ENCODE measurements around the gene SNTA1. TPM values are rescaled to one million over a fixed set of nuclear protein-coding genes. Genes with fewer than 3 reads are reported as not detected.
"Not testable (repeated sequence)": the region's sequence is repeated elsewhere in the genome, so short reads cannot be mapped to it uniquely, and the experiment has no call there.

The SNTA1 gene
- polyA plus RNA-seq, 3 donors: 8.7 to 12.2 (median 12.0) TPM

DNA sequence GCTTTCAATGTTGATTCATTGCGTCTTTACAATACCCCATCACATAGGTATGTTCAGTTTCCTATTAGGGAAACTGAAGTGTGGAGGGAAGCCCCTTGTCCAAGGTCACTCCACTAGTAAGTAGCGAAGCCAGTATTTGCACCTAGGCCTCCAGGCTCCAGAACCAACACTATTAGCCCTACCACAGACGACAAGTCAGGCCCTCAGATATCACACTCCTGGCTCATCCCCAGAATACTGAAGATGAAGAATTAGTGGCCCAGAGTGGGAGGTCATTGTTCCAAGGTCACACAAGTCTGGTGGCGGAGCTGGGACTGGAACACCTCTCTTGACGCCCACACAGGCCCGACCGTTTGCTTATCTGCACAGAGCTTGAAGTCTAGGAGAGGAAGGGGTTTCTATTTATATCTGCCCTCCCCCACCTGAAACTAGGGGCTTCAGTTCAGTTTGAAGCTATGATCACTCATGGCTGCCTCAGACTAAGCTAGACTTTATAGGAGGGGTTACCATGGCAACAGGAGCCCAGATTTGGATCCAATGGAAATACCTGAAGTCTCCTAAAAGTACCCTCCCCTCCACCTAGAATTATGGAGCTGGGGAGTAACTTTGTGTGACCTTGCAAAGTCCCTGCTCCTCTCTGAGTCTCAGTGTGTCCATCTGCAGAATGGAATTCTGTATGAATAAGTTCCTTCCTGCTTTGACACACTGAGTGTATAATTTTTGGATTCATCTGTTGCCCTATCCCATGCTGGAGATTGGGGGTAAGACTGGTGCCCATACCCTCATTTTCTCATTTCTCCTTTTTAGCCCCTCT is 2.2 kb downstream of the SNTA1 start:
- no peak for DNase-seq (ENCODE audit: extremely low read depth in 1 of 11, low read depth in 9 of 11, low spot score in 4 of 11)

DNA sequence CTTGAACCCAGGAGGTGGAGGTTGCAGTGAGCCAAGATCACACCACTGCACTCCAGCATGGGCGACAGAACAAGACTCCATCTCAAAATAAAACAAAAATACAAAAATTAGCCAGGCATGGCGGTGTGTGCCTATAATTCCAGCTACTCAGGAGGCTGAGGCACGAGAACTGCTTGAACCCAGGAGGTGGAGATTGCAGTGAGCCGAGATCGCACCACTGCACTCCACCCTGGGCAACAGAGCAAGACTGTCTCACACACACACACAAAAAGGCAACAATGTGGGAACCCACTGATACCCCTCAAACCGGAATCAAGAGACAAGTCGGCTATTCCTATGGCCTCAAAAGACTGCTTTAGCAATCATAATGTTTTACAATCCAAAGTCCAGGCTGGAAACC is 3.0 kb downstream of the SNTA1 start:
- DNase-seq (ENCODE audit: extremely low read depth in 1 of 11, low read depth in 9 of 11, low spot score in 4 of 11): not testable (repeated sequence)

DNA sequence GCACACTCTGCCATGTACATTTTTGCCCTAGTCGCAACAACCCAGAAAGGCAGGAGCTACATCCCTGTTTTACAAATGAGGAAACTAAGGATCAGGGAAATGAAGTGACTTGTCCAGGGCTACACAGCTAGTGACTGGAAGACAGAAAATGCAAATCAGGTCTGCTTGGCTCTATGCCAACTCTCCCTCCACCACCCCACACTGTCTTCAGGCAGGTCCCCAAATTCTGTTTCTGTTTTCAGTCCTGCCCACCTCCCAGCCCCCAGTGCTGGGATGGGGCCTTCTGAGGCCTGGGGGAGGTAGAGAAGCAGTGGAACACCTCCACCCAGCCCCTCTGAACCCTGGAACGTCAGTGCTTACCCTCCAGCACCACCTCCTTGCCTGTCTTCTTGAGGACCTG is 5.1 kb downstream of the SNTA1 start:
- no peak for DNase-seq (ENCODE audit: extremely low read depth in 1 of 11, low read depth in 9 of 11, low spot score in 4 of 11)

DNA sequence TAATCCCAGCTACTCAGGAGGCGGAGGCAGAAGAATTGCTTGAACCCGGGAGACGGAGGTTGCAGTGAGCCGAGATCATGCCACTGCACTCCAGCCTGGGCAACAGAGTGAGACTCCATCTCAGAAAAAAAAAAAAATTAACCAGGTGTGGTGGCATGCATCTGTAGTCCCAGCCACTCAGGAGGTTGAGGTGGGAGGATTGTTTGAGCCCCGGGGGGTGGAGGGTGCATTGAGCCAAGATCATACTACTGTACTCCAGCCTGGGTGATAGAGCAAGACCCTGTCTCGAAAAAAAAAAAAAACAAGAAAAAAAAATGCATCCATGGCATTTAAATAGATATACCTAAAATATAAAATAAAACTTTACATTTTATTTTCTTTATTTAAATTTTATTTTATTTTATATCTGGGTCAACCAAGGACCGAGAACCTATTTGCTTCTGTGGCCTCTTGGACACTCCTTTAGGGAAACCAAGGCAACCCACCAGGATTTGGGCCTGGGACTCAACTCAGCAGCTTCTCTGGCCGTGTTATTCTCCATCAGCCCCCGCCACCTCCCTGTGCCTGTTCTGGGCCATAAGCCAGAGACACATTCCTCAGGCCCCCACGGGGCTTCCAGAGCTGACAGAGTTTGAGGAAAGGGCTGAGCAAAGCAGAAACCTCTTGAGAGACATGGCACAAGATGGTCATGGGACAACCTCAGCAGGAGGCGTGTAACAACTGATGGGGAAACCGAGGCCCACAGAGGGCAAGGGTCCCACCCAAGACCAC is 6.2 kb downstream of the SNTA1 start:
- DNase-seq (ENCODE audit: extremely low read depth in 1 of 11, low read depth in 9 of 11, low spot score in 4 of 11): peak in 4 of 11 donors; percentile 15 to 57 (median 27)

DNA sequence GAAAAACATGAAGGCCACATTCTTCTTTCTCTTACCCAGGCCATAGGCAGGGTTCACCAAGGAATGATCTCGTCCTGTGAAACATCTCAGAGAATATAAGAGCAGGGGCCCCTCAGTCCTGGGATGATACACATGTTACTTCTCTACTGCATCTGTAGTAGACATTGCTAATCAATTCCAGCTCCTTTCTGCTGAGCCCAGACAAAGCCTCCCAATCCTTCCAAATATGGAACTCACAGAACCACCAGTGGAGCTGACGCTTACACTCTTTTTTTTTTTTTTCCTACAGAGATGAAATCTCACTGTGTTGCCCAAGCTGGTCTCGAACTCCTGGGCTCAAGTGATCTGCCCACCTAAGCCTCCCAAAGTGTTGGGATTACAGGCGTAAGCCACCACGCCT is 9.1 kb downstream of the SNTA1 start:
- no peak for DNase-seq (ENCODE audit: extremely low read depth in 1 of 11, low read depth in 9 of 11, low spot score in 4 of 11)

DNA sequence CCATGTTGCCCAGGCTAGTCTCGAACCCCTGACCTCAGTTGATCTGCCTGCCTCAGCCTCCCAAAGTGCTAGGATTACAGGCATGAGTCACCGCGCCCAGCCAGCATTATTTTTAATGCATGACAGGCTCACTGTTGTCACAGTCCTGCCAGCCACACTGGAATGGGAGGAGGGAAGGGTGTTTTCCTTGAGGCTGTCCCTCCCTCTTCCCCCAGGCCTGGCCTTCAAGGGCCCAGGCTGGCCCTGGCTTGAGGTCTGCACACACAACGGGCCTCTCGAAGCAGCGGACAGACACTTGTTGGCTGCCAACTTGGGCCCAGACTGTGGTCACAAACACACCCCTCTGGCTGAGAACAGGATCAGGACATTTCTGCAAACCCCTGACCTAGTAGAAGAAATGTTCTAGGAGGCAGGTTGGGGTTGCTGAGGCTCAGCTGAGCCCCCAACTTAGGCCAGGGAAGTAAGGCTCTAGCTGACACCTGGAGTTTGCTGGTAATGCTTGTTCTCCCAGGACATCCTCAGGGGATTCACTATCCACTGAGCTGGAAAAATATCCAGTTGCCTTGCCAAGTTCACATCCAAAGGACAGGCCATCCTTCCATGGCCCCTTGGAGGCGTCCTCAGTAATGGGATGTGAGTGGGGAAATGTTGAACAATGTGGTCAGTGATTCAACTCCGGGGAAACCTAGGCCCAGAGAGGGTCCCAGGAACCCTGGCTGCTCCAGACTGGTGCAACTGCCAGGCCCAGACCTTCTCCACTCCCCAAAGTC is 9.9 kb downstream of the SNTA1 start:
- DNase-seq (ENCODE audit: extremely low read depth in 1 of 11, low read depth in 9 of 11, low spot score in 4 of 11): no peak

DNA sequence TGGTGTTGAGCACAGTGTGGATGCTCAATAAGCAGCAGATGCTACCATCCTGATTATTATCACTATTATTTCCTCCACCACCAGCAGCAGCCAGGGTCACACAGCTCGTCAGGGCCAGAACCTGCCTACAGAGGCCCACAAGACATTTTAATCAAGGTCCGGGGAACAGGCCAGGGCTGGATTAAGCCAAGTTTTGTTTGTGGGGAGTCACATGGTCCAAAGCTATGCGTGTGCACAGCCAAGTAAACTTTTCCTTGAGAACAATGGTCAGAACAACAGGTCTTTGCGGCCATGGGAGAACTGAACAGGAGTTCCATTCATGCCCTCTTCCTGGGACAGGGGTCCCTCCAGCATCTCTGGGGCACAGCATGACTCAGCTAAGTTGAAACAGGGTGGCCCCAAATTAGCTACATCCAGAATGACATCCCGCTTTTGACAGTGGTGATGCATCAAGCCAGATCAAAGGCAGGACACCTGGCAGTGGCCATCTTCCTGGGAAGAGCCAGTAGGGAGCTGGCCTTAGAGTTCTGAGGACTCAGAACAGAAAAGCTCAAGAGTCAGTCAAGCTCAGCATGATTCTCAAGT is 11.7 kb downstream of the SNTA1 start:
- no peak for DNase-seq (ENCODE audit: extremely low read depth in 1 of 11, low read depth in 9 of 11, low spot score in 4 of 11)

DNA sequence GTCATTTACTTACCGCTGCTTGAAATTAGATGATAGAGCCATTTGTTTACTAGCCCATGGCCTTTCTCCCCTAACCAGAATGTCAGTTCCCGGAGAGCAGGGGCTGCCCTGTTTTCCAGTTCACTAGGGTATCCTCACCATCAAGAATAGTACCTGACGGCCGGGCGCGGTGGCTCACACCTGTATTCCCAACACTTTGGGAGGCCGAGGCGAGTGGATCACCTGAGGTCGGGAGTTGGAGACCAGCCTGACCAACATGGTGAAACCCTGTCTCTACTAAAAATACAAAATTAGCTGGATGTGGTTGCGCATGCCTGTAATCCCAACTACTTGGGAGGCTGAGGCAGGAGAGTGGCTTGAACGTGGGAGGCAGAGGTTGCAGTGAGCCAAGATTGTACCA is 19.7 kb downstream of the SNTA1 start:
- DNase-seq (ENCODE audit: extremely low read depth in 1 of 11, low read depth in 9 of 11, low spot score in 4 of 11): not testable (repeated sequence)

DNA sequence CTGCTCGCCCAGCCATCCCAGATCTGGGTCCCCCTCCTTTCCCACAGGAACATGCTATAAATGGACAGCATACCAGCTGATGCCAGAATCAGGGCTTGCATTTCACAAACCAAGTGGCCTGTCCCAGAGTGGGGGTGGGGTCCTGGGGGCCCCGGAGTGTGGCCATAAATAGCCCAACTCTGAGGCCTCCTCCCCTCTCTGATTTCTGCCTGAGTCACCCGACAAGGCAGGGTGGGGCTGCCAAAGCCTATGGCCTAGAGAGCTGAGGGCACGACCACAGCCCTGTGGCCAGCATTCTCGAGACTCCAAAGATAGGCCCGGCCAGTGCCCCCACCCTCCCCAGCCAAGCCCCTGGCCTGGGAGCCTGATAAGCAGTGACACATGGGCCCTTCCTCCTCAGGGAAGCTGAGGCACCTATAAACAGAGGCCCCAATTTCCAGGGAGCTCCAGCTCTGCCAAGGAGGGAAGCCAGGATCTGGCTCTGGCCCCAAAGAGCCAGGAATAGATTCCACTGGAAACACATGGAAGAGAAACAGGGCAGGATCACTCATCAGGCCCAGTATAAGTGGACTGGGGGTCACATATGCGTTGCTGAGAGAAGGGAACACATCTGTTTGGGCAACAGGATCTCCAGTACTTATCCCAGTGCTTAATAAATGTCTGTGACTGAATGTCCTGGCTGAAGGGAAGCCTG is 20.3 kb downstream of the SNTA1 start:
- DNase-seq (ENCODE audit: extremely low read depth in 1 of 11, low read depth in 9 of 11, low spot score in 4 of 11): no peak

DNA sequence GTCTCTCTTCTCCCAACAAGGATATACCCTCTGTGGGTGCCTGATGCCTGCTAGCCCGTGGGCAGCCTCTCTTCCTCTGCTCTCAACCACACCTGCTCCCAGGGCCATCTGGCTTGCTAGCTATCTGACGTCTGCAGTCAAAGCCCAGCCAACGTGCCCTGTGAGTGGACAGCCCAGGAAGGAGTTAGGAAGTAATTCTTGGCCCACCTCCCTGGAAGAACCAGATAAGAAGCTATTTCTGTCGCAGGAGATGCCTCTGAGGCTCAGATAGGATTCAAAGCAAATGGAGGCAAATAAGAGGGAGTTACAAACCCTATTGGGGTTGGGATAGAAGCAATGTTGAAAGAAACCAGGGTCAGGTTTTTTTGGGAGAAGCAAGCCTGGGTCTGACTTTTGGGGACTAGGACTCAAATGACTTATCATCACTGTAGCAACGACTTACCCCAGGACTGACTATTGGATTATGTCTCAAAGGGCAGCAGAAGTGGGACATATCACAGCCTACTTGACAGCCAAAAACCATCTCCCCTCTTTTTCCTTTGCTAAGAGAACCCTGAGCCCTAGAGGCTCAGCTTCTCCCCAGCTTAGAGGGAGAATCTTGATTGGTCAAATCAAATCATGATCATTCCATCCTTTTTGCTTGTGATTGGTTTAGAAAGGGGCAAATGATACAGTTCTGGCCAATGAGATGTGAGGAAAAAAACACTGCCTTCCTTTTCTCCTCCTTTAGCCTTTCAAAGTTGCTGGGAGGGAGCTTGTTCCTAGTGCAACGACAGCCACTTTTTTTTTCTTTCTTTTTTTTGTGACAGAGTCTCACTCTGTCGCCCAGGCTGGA is 24.2 kb downstream of the SNTA1 start:
- DNase-seq (ENCODE audit: extremely low read depth in 1 of 11, low read depth in 9 of 11, low spot score in 4 of 11): no peak

DNA sequence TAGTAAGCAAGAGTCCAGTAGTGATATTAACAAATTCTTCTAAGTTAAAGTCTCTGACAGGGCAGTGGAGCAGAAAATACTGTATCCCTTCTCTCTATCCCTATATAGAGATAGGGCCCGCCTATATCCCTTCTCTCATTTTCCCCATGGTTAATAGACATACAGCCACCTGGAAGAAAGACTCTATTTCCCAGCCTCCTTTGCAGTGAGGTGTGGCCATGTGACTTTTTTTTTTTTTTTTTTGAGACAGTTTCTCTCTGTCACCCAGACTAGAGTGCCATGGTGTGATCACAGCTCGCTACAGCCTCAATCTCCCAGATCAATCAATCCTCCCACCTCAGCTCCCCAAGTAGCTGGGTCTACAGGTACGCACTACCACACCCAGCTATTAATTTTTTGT is 25.5 kb downstream of the SNTA1 start:
- no peak for DNase-seq (ENCODE audit: extremely low read depth in 1 of 11, low read depth in 9 of 11, low spot score in 4 of 11)

DNA sequence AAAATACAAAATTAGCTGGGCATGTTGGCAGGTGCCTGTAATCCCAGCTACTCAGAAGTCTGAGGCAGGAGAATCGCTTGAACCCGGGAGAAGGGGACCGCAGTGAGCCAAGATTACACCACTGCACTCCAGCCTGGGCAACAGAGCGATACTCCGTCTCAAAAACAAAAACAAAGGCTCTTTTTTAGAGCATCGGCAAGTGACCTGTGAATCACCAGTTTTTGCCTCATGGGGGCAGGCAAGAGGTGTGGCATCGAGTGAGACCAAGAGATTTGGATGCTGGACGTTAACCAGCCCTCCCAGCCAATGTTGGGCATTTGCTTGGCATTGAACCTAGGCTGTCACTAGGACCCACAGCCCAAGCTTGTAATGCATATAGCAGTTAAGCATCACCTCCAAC is 27.6 kb downstream of the SNTA1 start:
- DNase-seq (ENCODE audit: extremely low read depth in 1 of 11, low read depth in 9 of 11, low spot score in 4 of 11): peak in 1 of 11 donors; percentile 6

DNA sequence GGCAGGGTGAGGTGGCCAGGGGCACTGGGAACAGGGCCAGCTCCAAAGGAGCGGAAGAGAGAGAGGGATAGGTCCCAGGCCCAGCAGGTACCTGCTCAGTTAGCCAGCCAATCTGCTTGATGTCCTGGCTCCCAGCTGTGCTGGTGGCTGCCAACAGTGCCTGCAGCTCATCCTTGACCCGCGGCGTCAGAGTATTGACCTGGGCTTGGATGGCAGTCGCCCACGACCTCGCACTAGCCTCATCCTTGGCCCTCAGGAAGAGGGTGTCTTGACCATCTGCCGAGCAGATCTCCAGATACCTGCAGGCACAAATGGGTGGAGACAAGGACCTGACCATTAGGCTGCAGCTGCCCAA is 31.1 kb downstream of the SNTA1 start:
- no peak for DNase-seq (ENCODE audit: extremely low read depth in 1 of 11, low read depth in 9 of 11, low spot score in 4 of 11)

DNA sequence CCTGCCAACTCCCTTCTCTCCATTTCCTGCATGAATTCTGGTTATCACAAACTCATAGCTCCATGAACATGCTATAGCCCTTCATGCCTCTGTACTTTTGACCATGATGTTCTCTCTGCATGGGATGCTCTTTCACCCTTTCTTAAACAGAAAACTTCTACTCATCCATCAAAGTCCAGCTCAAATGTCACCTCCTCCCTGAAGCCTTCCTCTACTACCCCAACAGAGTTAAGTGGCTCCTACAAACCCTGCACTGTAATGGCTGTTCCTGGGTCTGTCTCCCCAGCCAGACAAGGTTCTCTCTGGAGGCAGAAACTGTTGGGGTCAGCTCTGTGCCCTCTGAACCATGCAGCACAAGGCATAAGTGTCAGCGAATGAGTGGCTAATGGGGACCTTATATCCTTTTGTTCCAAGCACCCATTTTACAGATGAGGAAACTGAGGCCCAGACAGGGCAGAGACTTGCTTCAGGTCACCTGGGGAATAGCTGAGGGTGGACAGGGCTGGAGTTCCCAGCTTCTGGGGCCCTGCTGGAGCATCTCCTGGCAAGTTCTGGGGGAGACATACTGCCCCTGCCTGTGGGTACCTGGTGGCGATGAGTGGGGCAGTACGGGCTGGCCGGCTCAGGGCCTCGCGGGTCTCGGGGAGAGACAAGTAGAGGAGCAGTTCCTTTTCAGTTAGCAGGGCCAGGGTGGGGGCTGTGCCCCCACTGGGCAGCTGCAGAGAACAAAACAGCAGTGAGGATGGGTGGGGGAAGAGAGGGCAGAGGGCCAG is 31.7 kb downstream of the SNTA1 start:
- no peak for DNase-seq (ENCODE audit: extremely low read depth in 1 of 11, low read depth in 9 of 11, low spot score in 4 of 11)

DNA sequence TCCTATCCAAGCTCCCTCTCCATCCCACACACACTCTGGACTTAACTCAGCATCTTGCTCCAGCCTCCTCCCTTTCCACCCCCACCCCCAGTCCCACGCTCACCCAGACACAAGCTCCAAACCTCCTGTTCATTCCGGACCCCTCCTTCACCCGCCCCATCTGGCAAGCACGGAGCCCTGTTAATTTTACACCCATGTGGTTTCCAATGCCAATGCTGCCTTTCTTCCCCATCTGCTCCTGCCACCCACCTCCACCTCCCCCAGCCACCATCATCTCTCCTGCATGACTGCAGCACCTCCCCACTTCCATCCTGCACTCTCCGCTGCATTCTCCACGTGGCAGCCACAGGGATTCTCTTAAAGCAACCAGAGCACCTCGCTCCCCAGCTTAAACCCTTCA is 32.3 kb downstream of the SNTA1 start:
- no peak for DNase-seq (ENCODE audit: extremely low read depth in 1 of 11, low read depth in 9 of 11, low spot score in 4 of 11)

DNA sequence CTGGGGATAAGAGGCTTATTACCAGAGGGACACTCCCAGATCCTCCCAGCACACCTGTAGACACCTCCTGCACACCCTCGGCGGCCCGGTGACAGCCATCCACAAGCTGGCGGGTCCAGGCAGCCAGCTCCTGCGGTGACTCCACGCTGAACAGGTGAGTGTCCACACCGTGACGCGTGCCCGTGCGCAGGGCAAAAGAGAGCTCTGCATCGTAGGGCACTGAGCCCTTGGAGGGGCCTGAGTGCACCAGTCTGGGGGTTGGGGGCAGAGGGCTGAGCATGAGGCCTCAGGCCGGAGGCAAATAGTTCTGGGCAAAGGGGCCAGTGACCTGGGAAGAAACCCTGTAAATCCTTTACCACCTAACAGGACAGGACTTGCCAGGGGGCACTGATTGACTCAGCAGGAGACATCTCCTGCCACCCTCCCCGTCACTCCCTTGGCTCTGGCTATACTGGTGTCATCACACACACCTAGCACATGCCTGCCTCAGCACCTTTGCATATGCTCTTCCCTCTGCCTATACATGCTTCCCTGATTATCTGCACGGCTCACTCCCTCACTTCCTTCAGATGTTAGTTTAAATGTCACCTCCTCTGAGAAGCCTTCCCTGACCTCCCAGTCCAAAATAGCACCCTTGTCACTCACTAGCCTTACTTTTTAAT is 33.4 kb downstream of the SNTA1 start:
- DNase-seq (ENCODE audit: extremely low read depth in 1 of 11, low read depth in 9 of 11, low spot score in 4 of 11): no peak
